PFSK-1 (cell line): ENCODE data around the gene ZNF621.

Source experiments
- FOXP2 ChIP-seq: optimal IDR thresholded peaks from 2 replicates; pipeline ENCODE3; 2011; ENCODE audit warnings: borderline replicate concordance, control low read depth, inconsistent platforms; ENCODE audit not compliant: insufficient read depth; ENCODE audit errors: extremely low read length, extremely low read depth
- POLR2AphosphoS5 ChIP-seq: IDR thresholded peaks from 2 replicates; pipeline ENCODE4 v1.6.1; 2012; ENCODE audit warnings: low read depth, mild to moderate bottlenecking, control low read depth, low read length, moderate library complexity
- SIN3A ChIP-seq: IDR thresholded peaks from 2 replicates; pipeline ENCODE4 v1.6.1; 2012; ENCODE audit warnings: mild to moderate bottlenecking, low read length, moderate library complexity, borderline replicate concordance; ENCODE audit not compliant: insufficient read depth
- TAF1 ChIP-seq: IDR thresholded peaks from 2 replicates; pipeline ENCODE4 v1.6.1; 2012; ENCODE audit warnings: low read length, control low read depth, borderline replicate concordance; ENCODE audit not compliant: insufficient read depth
- TF ChIP-seq, protein P1 (sequence below), 2 experiments: IDR thresholded peaks; 2 replicates each; pipeline versions ENCODE4 v1.6.1 to v1.8.0; 2011 to 2012; ENCODE audit warnings: low read depth in 2 of 2, low read length in 2 of 2, control low read depth in 1 of 2, inconsistent platforms in 1 of 2, mild to moderate bottlenecking in 1 of 2, moderate library complexity in 1 of 2; ENCODE audit not compliant: insufficient read depth in 1 of 2

DNA sequence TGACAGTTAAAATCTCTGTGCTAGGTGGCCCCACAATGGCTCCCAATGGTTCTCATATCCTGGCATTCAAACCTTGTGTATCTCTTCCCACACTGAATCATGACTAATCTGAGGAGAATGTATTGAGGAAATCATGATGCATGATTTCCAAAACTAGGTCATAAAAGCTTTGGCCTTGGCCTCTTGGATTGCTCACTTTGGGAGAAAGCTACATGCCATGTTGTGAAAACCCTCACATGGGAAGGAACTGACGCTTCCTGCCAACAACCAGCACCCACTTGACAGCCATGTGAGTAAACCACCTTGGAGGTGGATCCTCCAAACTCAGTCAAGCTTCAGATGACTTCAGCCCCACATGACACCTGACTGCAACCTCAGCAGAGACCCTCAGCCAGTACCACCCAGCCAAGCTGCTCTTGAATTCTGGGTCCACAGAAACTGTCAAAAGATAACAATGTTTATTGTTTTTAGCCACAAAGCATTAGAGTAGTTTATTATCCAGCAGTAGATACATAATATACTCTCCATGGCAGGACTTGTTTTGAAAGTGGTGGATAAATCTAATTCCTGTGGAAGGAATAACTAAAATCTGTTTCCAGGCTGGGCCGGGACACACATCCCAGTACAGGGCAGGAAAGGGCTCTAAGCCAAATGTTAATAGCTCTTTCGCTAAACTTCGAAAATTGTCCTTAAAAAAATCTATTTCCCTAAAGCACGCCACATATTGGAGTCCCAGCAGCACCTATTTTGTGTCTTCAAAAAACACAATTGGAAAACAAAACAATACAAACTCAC lies 19.9 kb upstream of the ZNF621 start:
- no peak for TF ChIP-seq TAF1
- TF ChIP-seq POLR2AphosphoS5: no peak
- TF ChIP-seq, protein P1, sequence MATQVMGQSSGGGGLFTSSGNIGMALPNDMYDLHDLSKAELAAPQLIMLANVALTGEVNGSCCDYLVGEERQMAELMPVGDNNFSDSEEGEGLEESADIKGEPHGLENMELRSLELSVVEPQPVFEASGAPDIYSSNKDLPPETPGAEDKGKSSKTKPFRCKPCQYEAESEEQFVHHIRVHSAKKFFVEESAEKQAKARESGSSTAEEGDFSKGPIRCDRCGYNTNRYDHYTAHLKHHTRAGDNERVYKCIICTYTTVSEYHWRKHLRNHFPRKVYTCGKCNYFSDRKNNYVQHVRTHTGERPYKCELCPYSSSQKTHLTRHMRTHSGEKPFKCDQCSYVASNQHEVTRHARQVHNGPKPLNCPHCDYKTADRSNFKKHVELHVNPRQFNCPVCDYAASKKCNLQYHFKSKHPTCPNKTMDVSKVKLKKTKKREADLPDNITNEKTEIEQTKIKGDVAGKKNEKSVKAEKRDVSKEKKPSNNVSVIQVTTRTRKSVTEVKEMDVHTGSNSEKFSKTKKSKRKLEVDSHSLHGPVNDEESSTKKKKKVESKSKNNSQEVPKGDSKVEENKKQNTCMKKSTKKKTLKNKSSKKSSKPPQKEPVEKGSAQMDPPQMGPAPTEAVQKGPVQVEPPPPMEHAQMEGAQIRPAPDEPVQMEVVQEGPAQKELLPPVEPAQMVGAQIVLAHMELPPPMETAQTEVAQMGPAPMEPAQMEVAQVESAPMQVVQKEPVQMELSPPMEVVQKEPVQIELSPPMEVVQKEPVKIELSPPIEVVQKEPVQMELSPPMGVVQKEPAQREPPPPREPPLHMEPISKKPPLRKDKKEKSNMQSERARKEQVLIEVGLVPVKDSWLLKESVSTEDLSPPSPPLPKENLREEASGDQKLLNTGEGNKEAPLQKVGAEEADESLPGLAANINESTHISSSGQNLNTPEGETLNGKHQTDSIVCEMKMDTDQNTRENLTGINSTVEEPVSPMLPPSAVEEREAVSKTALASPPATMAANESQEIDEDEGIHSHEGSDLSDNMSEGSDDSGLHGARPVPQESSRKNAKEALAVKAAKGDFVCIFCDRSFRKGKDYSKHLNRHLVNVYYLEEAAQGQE (IDR thresholded peaks at IDR 0.05; ENCODE audit: insufficient read depth in 1 of 2, low read depth in 2 of 2, low read length in 2 of 2): no peak
- TF ChIP-seq SIN3A: no peak
- no peak for TF ChIP-seq FOXP2
